H1 (cell line): ENCODE data around the gene CCNI2. TPM values are rescaled to one million over a fixed set of nuclear protein-coding genes. Genes with fewer than 3 reads are reported as not detected.

Experiments used
- CTCF ChIA-PET: fragments of 300-600 bp; sonication (Branson Sonifier 250); formaldehyde crosslinking; loops from one replicate; lab custom pipeline; 2021; ENCODE audit not compliant: partially characterized antibody; lab: Charles Lee
- POLR2A ChIA-PET: fragments of 300-600 bp; sonication (Branson Sonifier 250); formaldehyde crosslinking; loops from one replicate; lab custom pipeline; 2021; ENCODE audit warnings: inconsistent platforms; ENCODE audit not compliant: partially characterized antibody; lab: Charles Lee
- DNase-seq, 2 experiments: peaks; one replicate each; pipeline versions ENCODE4 v3.0.0 to v3.0.0-alpha.2; 2010 to 2022; ENCODE audit warnings: low spot score in 2 of 2, low read depth in 1 of 2, mixed read lengths in 1 of 2
- FAIRE-seq: peaks from 2 replicates; lab custom pipeline; 2011; peaks lifted over from hg19 to GRCh38; lab: Jason Lieb, UNC
- H2AFZ ChIP-seq: 2 replicates; pipeline ENCODE4 v1.8.1; 2012; ENCODE audit warnings: low read length, inconsistent platforms
- H2AK5ac ChIP-seq: 2 replicates; pipeline ENCODE4 v1.6.1; 2013; ENCODE audit warnings: low read depth, low read length
- H2BK120ac ChIP-seq: replicated peaks from 2 replicates; pipeline ENCODE3; 2013; ENCODE audit warnings: low read depth, low read length, inconsistent platforms
- H2BK12ac ChIP-seq: 2 replicates; pipeline ENCODE4 v1.6.1; 2013; ENCODE audit warnings: low read depth, low read length
- H2BK15ac ChIP-seq: 2 replicates; pipeline ENCODE4 v1.6.1; 2013; ENCODE audit warnings: low read length
- H2BK20ac ChIP-seq: 2 replicates; pipeline ENCODE4 v1.6.1; 2013; ENCODE audit warnings: low read length
- H2BK5ac ChIP-seq: 2 replicates; pipeline ENCODE4 v1.6.1; 2013; ENCODE audit warnings: low read depth, low read length
- H3K14ac ChIP-seq: 2 replicates; pipeline ENCODE4 v1.6.1; 2013; ENCODE audit warnings: inconsistent platforms; ENCODE audit not compliant: insufficient read length
- H3K18ac ChIP-seq: 2 replicates; pipeline ENCODE4 v1.6.1; 2013; ENCODE audit warnings: low read length; ENCODE audit errors: extremely low read depth
- H3K23ac ChIP-seq: 2 replicates; pipeline ENCODE4 v1.6.1; 2013; ENCODE audit warnings: inconsistent platforms; ENCODE audit not compliant: insufficient read length
- H3K23me2 ChIP-seq: 2 replicates; pipeline ENCODE4 v1.6.1; 2013; ENCODE audit warnings: low read depth, low read length
- H3K27ac ChIP-seq: 2 replicates; pipeline ENCODE4 v1.6.1; 2011; ENCODE audit warnings: low read depth, low read length, inconsistent platforms
- H3K27me3 ChIP-seq, 4 experiments: replicated peaks in 1 of 4; 1 replicate in 1 of 4; 2 replicates in 3 of 4; pipeline versions ENCODE4 v1.6.1 to v1.8.1; 2011 to 2013; ENCODE audit warnings: low read length in 3 of 4, mild to moderate bottlenecking in 3 of 4, inconsistent platforms in 2 of 4, mixed read lengths in 2 of 4, moderate library complexity in 1 of 4; ENCODE audit not compliant: control insufficient read depth in 3 of 4, insufficient read depth in 3 of 4; ENCODE audit errors: extremely low read depth in 1 of 4
- H3K36me3 ChIP-seq, 4 experiments: 2 replicates each; pipeline versions ENCODE4 v1.6.1 to v1.8.1; 2011 to 2013; ENCODE audit warnings: mild to moderate bottlenecking in 4 of 4, low read length in 3 of 4, moderate library complexity in 2 of 4, control low read depth in 1 of 4, inconsistent platforms in 1 of 4; ENCODE audit not compliant: insufficient read depth in 4 of 4, control insufficient read depth in 2 of 4
- H3K4ac ChIP-seq: replicated peaks from 2 replicates; pipeline ENCODE3; 2013; ENCODE audit warnings: low read length, low read depth, mixed read lengths, inconsistent platforms; ENCODE audit not compliant: insufficient read length
- H3K4me1 ChIP-seq, 4 experiments: replicated peaks in 1 of 4; 1 replicate in 1 of 4; 2 replicates in 3 of 4; pipeline versions ENCODE4 v1.6.1 to v1.8.1; 2011 to 2013; ENCODE audit warnings: low read length in 3 of 4, inconsistent platforms in 2 of 4, mixed read lengths in 1 of 4; ENCODE audit not compliant: insufficient read depth in 4 of 4, control insufficient read depth in 3 of 4
- H3K4me2 ChIP-seq, 2 experiments: 2 replicates each; pipeline versions ENCODE4 v1.6.1 to v1.8.1; 2011 to 2013; ENCODE audit warnings: low read depth in 2 of 2, low read length in 2 of 2, control low read depth in 1 of 2, inconsistent platforms in 1 of 2, mild to moderate bottlenecking in 1 of 2; ENCODE audit not compliant: insufficient read depth in 1 of 2
- H3K4me3 ChIP-seq, 4 experiments: fragments of 200-600, 300-600 bp in 1 of 4; sonication (generic), shearing (Covaris generic), sonication (Bioruptor Twin) in 1 of 4; 2 replicates each; pipeline versions ENCODE4 v1.5.1 to v1.8.1; 2011 to 2016; ENCODE audit warnings: low read length in 4 of 4, low read depth in 3 of 4, control low read depth in 2 of 4, inconsistent platforms in 2 of 4, mild to moderate bottlenecking in 2 of 4, mixed read lengths in 1 of 4, moderate library complexity in 1 of 4; ENCODE audit not compliant: insufficient read depth in 2 of 4; ENCODE audit errors: extremely low read depth in 1 of 4
- H3K56ac ChIP-seq: replicated peaks from 2 replicates; pipeline ENCODE3; 2013; ENCODE audit warnings: low read depth, mild to moderate bottlenecking, mixed read lengths, low read length, inconsistent platforms; ENCODE audit not compliant: insufficient read length
- H3K79me1 ChIP-seq: 2 replicates; pipeline ENCODE4 v1.6.1; 2013; ENCODE audit warnings: low read depth, low read length, control low read depth
- H3K79me2 ChIP-seq, 2 experiments: 2 replicates each; pipeline versions ENCODE4 v1.6.1 to v1.8.1; 2012 to 2013; ENCODE audit warnings: low read length in 2 of 2, mild to moderate bottlenecking in 2 of 2, inconsistent platforms in 1 of 2; ENCODE audit not compliant: insufficient read depth in 2 of 2, control insufficient read depth in 1 of 2
- H3K9ac ChIP-seq, 4 experiments: replicated peaks in 1 of 4; 1 replicate in 1 of 4; 2 replicates in 3 of 4; pipeline versions ENCODE4 v1.6.1 to v1.8.1; 2011 to 2013; ENCODE audit warnings: low read depth in 3 of 4, low read length in 3 of 4, control low read depth in 2 of 4, mild to moderate bottlenecking in 2 of 4, moderate library complexity in 2 of 4, inconsistent platforms in 1 of 4; ENCODE audit errors: extremely low read depth in 1 of 4
- H3K9me3 ChIP-seq, 2 experiments: 2 replicates each; pipeline versions ENCODE4 v1.6.1 to v1.8.1; 2012 to 2013; ENCODE audit warnings: mild to moderate bottlenecking in 2 of 2, moderate library complexity in 2 of 2, control low read depth in 1 of 2, inconsistent platforms in 1 of 2, low read depth in 1 of 2, low read length in 1 of 2, mixed read lengths in 1 of 2; ENCODE audit not compliant: insufficient read depth in 2 of 2
- H4K20me1 ChIP-seq, 2 experiments: replicated peaks in 1 of 2; 2 replicates each; pipeline versions ENCODE3 to v1.8.1; 2011 to 2013; ENCODE audit warnings: inconsistent platforms in 2 of 2, low read length in 2 of 2, mild to moderate bottlenecking in 1 of 2; ENCODE audit not compliant: insufficient read depth in 2 of 2, control insufficient read depth in 1 of 2
- H4K5ac ChIP-seq: 2 replicates; pipeline ENCODE4 v1.6.1; 2013; ENCODE audit warnings: low read length, low read depth, mixed read lengths, inconsistent platforms; ENCODE audit not compliant: insufficient read length
- H4K8ac ChIP-seq: 2 replicates; pipeline ENCODE4 v1.8.0; 2013; ENCODE audit warnings: mild to moderate bottlenecking, moderate library complexity, low read length, inconsistent platforms; ENCODE audit not compliant: insufficient read depth; ENCODE audit errors: extremely low read depth
- H4K91ac ChIP-seq: replicated peaks from 2 replicates; pipeline ENCODE3; 2013; ENCODE audit warnings: low read length, mixed read lengths, inconsistent platforms; ENCODE audit not compliant: insufficient read length
- BACH1 ChIP-seq: IDR thresholded peaks from 2 replicates; pipeline ENCODE4 v1.6.1; 2012; ENCODE audit warnings: low read length, improper control_type of control experiment
- BRCA1 ChIP-seq: IDR thresholded peaks from 2 replicates; pipeline ENCODE4 v1.6.1; 2012; ENCODE audit warnings: low read depth, low read length, improper control_type of control experiment
- CTBP2 ChIP-seq: IDR thresholded peaks from 2 replicates; pipeline ENCODE4 v1.7.0; 2011; ENCODE audit warnings: borderline replicate concordance, mild to moderate bottlenecking, moderate library complexity, mixed read lengths, low read length; ENCODE audit not compliant: insufficient read depth, insufficient read length
- GABPA ChIP-seq: IDR thresholded peaks from 2 replicates; pipeline ENCODE4 v1.6.1; 2011; ENCODE audit warnings: mild to moderate bottlenecking, low read length, moderate library complexity, borderline replicate concordance; ENCODE audit not compliant: insufficient read depth
- KDM1A ChIP-seq: fragments of 200-600, 300-600 bp; sonication (generic); IDR thresholded peaks from 2 replicates; pipeline ENCODE4 v1.7.1; 2016; ENCODE audit warnings: mild to moderate bottlenecking, low read length, borderline replicate concordance
- KDM4A ChIP-seq: IDR thresholded peaks from one replicate; pipeline ENCODE4 v1.7.1; 2012; ENCODE audit warnings: low read depth, mild to moderate bottlenecking, moderate library complexity, low read length, inconsistent platforms; ENCODE audit not compliant: severe bottlenecking
- KDM5A ChIP-seq: fragments of 200-600 bp; IDR thresholded peaks from 2 replicates; pipeline ENCODE4 v1.7.1; 2012; ENCODE audit warnings: mild to moderate bottlenecking, low read length, inconsistent platforms, mixed read lengths
- MAFK ChIP-seq: IDR thresholded peaks from 2 replicates; pipeline ENCODE4 v1.6.1; 2012; ENCODE audit warnings: low read depth, mild to moderate bottlenecking, improper control_type of control experiment, low read length
- NRF1 ChIP-seq: IDR thresholded peaks from 2 replicates; pipeline ENCODE4 v1.6.1; 2011; ENCODE audit warnings: mild to moderate bottlenecking, low read depth, low read length, improper control_type of control experiment
- POLR2AphosphoS5 ChIP-seq: IDR thresholded peaks from 2 replicates; pipeline ENCODE4 v1.6.1; 2011; ENCODE audit warnings: low read depth, low read length
- POU5F1 ChIP-seq: IDR thresholded peaks from 2 replicates; pipeline ENCODE4 v1.6.1; 2011; ENCODE audit warnings: low read depth, mild to moderate bottlenecking, low read length, moderate library complexity
- RAD21 ChIP-seq, 2 experiments: IDR thresholded peaks in 1 of 2; conservative IDR thresholded peaks in 1 of 2; 2 replicates each; pipeline ENCODE4 v1.6.1; 2011; ENCODE audit warnings: low read depth in 2 of 2, low read length in 2 of 2, improper control_type of control experiment in 1 of 2, inconsistent platforms in 1 of 2, mild to moderate bottlenecking in 1 of 2, moderate library complexity in 1 of 2
- RNF2 ChIP-seq: fragments of 200-900, 300-1000 bp; sonication (generic); IDR thresholded peaks from 2 replicates; pipeline ENCODE4 v1.7.1; 2016; ENCODE audit warnings: borderline replicate concordance, low read depth, mild to moderate bottlenecking, antibody characterized with exemption, low read length; ENCODE audit not compliant: poor library complexity, severe bottlenecking; ENCODE audit errors: missing control alignments
- TCF12 ChIP-seq: IDR thresholded peaks from 2 replicates; pipeline ENCODE4 v1.6.1; 2011; ENCODE audit warnings: low read depth, mild to moderate bottlenecking, low read length
- WGBS, 2 experiments: shearing (Covaris generic) in 1 of 2; methylation state at CpG; one replicate each; pipeline versions ENCODE4 v1.1.6 to v1.1.7; 2013 to 2015; ENCODE audit warnings: low lambda C conversion rate in 2 of 2, mixed read lengths in 2 of 2, inconsistent platforms in 1 of 2, low coverage in 1 of 2, missing lambda C conversion rate in 1 of 2; ENCODE audit not compliant: insufficient replicate concordance in 2 of 2, insufficient coverage in 1 of 2, insufficient read length in 1 of 2; ENCODE audit errors: extremely low coverage in 1 of 2, missing lambda C conversion rate in 1 of 2; 5-methylcytosine and 5-hydroxymethylcytosine counted together
- polyA plus RNA-seq, 7 experiments: library from polyadenylated mRNA; depleted of rRNA in 3 of 7; stranded (reverse) in 5 of 7; unstranded in 2 of 7; fragments of >200 nt in 5 of 7; fragments of 200-250 nt in 2 of 7; gene quantifications; 1 replicate in 5 of 7; 2 replicates in 1 of 7; 4 replicates in 1 of 7; pipeline versions ENCODE4 v1.2.1 to v1.2.3, GENCODE V29; 2011 to 2013; ENCODE audit warnings: missing spikeins in 2 of 7, mixed read lengths in 2 of 7
- total RNA-seq: library from RNA; stranded (reverse); fragmentation: NEBNext Ultra II Directional; extraction: Animal tissue kit (Norgen Biotek cat#: 25700); gene quantifications from 2 replicates; pipeline ENCODE4 v1.2.1, GENCODE V29; 2021

The CCNI2 gene
- total and polyA plus RNA-seq, 2 of the 8 experiments (the other 6 are each of a cell fraction or from before 2014, with no cell fraction given), result 1.3 to 1.4 TPM

- no peaks in the 10 kb centered on the region for H3K4me1 ChIP-seq
- H3K4me3 ChIP-seq, result no peak overlapping the region
- H3K4ac ChIP-seq, result no peak overlapping the region
- no peak overlapping the region for H4K5ac ChIP-seq
- H3K4me2 ChIP-seq, result no peak overlapping the region
- H2AFZ ChIP-seq, result 0 out of 2 replicates have a peak overlapping the region, but pooled peaks have one; percentile 39
- no peak overlapping the region for H4K8ac ChIP-seq
- no peak overlapping the region for H4K91ac ChIP-seq
- no peak overlapping the region for H3K14ac ChIP-seq
- no peak overlapping the region for H2BK15ac ChIP-seq
- no peaks in the 10 kb centered on the region for H3K9me3 ChIP-seq
- ChIA-PET CTCF (interaction anchor here (0.7 to 2.5 kb wide), 13 partner anchors 14 to 137 kb away, joined by 3 to 8 read pairs (median 3); partner anchors contain the start of gene SEPTIN8), POLR2A (interaction anchor here (1.1 kb wide), 1 partner anchor 16 kb away, joined by 4 read pairs; the partner anchor contains the start of gene SOWAHA)
- peaks cover 2% of the 10 kb centered on the region; the same call in 1 of the 2 replicates for H3K23me2 ChIP-seq
- H3K36me3 ChIP-seq, result no peaks in the 10 kb centered on the region
- H2BK20ac ChIP-seq, result no peak overlapping the region
- no peak overlapping the region for H3K27ac ChIP-seq
- H3K79me1 ChIP-seq, result no peaks in the 10 kb centered on the region
- peaks cover 0 to 1% (median 0%) of the 10 kb centered on the region in 4 experiments; a peak in 1 of 7 replicates for H3K27me3 ChIP-seq
- FAIRE-seq (no peak), DNase-seq (peak in 1 of 2 experiments; percentile 24)
- no peak overlapping the region for H3K23ac ChIP-seq
- H3K9ac ChIP-seq, result no peak overlapping the region
- H3K56ac ChIP-seq, result no peak overlapping the region
- no peak overlapping the region for H2BK120ac ChIP-seq
- no peaks in the 10 kb centered on the region for H3K79me2 ChIP-seq
- H4K20me1 ChIP-seq, result no peaks in the 10 kb centered on the region
- H2AK5ac ChIP-seq, result no peak overlapping the region
- WGBS, 2 experiments, result 98% methylated on average over 2 of the region's 2 CpGs; no CpG with 5 or more reads in 1 of the 2 experiments
- no peak overlapping the region for H3K18ac ChIP-seq
- H2BK12ac ChIP-seq, result no peak overlapping the region
- no peak overlapping the region for H2BK5ac ChIP-seq
- TF ChIP-seq BRCA1 (no peak), TCF12 (no peak), KDM4A (no peak), KDM5A (no peak), NRF1 (no peak), MAFK (no peak), CTBP2 (no peak), KDM1A (no peak), RNF2 (no peak), BACH1 (no peak), RAD21 (IDR thresholded peaks at IDR 0.05 in 1 of 2, conservative IDR thresholded peaks at IDR 0.05 in 1 of 2; ENCODE audit: low read depth in 2 of 2, low read length in 2 of 2) (no peak), POU5F1 (no peak), POLR2AphosphoS5 (no peak), GABPA (no peak)
Measured at GRCh38 chr5:132797651-132798050, 50.4 kb downstream of the CCNI2 start.
